GM13977 (cell line): Measurements from ENCODE around the gene HBS1L.
A peak's percentile ranks its signal among the peaks of the same experiment; 100 is the strongest.

ENCODE experiments used
- DNase-seq: peaks from one replicate; pipeline ENCODE4 v3.0.0; 2012; ENCODE audit warnings: low spot score
- in situ Hi-C: fragments of 300-500 bp; cut with MboI; formaldehyde crosslinking; loops from one replicate; pipeline ENCODE4 v1.12.0; 2022; ENCODE audit warnings: low sequenced_read_pairs, low pct_unique_long_range_greater_than_20kb, mixed read lengths, inconsistent platforms; ENCODE audit not compliant: unreplicated experiment
- TF ChIP-seq, protein P1 (sequence below): IDR thresholded peaks from 2 replicates; pipeline ENCODE4 v1.5.1; 2012; ENCODE audit warnings: mild to moderate bottlenecking, control low read depth; ENCODE audit not compliant: insufficient read depth; ENCODE audit errors: extremely low read depth, missing control alignments

Gene HBS1L

DNA sequence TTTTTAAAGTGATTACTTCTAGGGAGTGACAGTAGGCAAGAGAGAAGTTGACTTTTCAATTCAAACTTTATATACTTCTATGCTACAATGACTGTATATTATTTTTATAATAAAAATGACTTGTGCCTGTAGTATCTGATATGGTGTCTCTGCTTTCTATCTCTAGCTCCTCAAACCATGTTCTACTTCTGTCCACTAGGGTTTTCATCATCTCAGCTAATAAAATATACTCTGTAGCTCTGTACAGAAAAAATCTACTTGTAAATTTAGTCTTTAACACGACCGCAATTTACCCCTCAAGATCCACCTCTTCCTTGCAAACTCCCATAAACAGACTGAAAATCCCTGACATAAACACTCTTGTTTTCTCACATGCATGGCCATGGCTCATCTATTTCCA is 42.3 kb downstream of the HBS1L start:
- in situ Hi-C loops: loop anchor here (25.0 kb wide), 1 partner anchor 425 kb away; no protein-coding TSS in a partner anchor
- no peak for DNase-seq

DNA sequence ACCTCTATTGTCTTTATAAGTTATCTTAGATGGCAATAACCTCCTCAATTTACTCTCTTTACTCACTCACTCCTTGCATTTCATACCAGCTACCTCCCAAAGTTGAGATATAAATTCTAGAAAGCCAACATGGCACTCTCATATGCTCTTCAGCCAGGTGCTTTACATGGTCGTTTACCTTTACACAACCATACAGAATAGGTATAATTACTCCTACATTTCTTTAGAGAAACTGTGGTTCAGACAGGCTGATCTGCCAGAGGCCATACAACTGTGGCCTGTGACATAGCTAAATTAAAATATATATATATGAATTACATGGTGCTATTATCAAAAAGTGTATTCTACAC is 45.7 kb downstream of the HBS1L start:
- in situ Hi-C loops: loop anchor here (25.0 kb wide), 1 partner anchor 428 kb away; no protein-coding TSS in a partner anchor
- no peak for DNase-seq
- TF ChIP-seq, protein P1, sequence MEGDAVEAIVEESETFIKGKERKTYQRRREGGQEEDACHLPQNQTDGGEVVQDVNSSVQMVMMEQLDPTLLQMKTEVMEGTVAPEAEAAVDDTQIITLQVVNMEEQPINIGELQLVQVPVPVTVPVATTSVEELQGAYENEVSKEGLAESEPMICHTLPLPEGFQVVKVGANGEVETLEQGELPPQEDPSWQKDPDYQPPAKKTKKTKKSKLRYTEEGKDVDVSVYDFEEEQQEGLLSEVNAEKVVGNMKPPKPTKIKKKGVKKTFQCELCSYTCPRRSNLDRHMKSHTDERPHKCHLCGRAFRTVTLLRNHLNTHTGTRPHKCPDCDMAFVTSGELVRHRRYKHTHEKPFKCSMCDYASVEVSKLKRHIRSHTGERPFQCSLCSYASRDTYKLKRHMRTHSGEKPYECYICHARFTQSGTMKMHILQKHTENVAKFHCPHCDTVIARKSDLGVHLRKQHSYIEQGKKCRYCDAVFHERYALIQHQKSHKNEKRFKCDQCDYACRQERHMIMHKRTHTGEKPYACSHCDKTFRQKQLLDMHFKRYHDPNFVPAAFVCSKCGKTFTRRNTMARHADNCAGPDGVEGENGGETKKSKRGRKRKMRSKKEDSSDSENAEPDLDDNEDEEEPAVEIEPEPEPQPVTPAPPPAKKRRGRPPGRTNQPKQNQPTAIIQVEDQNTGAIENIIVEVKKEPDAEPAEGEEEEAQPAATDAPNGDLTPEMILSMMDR: no peak

More for the DNA sequence above, 42.3 kb downstream of the HBS1L start:
- TF ChIP-seq, protein P1: no peak

DNA sequence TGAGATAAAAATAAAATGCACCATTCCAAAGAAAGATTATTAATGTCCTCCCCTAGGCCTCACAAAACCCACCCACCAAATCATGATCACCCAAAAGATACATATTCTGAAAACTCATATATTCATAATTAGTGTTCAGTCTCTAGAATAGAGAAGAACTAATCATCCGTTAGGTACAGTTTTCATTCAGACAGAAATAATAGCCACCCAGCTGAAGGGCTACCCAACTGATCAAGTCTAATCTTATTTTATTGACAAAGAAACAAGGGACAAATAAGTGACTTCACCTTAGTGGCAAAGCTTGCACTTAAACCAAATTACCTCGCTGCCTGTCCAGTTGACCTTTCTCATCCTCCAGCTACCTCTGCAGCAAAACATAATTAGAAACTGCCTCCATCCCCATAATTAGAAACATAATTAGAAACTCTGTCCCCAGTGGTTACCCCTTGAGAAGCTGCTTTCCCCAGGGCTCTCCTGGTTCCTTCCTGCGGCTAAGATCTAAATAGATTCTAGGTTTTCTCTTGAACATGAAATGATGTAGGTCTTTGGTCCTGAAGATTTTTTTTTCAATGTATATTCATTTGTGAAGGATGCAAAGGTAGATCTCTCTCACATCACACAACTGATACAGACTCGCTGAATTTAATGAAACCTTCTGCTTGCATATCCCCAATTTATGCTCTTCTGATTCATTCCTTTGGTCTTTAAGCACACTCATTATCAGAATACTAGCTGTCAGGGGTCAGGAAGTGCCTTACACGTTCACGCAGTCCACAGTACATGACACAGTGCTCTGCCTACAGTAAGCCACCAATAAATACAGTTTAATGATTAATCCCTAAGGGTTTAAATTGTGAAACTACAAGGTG is 46.3 kb downstream of the HBS1L start:
- DNase-seq: peak; percentile 14
- TF ChIP-seq, protein P1: no peak
- in situ Hi-C loops: loop anchor here (25.0 kb wide), 1 partner anchor 429 kb away; no protein-coding TSS in a partner anchor

DNA sequence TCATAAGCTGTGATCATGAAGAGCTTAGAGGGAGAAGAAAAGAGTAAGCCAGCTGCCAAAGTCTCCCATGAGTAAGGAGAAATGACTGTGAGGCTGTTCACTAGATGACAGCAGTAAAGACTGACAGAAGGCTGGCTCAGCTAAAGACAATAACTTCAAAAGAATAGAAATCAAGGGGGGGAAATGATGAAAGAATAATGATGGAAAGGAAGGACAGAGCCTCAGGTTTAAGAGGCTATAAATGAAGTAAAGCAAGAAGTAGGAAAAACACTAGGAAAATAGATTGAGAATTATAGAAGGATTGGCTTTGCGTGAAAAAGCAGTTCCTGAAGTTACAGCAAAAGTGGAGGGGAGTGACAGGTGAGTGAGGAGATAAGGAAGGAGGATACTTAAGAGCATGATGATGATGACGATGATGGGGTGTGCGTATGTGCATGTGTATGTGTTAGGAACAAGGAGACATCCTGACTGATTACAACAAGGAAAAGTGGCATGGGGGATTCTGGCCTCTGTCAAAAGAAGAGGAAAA is 48.2 kb downstream of the HBS1L start:
- TF ChIP-seq, protein P1: no peak
- no peak for DNase-seq
- in situ Hi-C loops: loop anchor here (25.0 kb wide), 1 partner anchor 431 kb away; no protein-coding TSS in a partner anchor

DNA sequence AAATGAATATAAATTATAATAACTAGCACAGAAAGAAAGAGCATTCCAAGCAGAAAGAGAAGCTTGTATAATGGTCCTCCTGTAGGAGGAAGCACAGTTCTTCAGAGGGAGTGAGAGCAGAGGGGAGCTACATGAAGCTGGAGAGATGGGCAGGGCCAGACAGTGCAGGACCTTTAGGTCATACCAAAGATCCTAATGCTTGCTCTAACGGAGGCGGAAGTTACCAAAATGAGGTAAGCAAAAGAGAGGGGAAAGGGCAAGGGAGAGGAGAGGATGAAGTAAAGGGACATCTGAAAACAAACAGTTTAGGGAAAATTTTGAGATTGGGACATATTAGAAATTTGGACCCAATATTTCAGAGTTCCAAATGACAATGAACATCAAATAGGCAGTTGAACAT is 50.2 kb downstream of the HBS1L start:
- in situ Hi-C loops: loop anchor here (25.0 kb wide), 1 partner anchor 433 kb away; no protein-coding TSS in a partner anchor
- DNase-seq: no peak
- TF ChIP-seq, protein P1: peak; percentile 11

DNA sequence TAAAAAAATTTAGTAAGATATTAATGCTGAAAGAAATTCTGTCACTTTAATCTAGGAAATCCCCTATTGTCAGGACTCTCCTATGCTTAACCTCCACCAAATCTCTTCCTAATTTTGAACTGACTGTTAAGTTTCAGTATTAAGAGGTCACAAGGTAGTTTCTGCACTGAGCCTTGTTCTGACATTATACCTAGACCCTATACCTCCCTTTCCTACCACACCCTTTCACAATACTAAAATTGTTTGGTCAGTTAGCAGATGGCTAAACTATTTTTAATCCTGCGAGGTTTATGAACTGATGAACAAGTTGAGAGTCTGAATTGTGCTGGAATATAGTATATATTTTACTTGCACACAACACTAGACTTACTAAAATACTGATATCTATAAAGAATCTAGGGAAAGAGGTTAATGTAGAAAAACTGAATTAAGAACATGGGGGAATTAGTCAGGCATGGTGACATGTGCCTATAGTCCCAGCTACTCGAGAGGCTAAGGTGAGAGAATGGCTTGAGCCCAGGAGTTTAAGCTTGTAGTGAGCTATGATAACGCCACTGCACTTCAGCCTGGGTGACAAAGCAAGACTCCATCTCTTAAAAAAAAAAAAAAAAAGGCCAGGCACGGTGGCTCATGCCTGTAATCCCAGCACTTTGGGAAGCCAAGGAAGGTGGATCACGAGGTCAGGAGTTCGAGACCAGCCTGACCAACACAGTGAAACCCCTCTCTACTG is 51.5 kb downstream of the HBS1L start:
- in situ Hi-C loops: loop anchor here (25.0 kb wide), 1 partner anchor 434 kb away; no protein-coding TSS in a partner anchor
- TF ChIP-seq, protein P1: no peak
- DNase-seq: peak; percentile 43
